Measurements from ENCODE around the gene TTC34.

Gene TTC34

DNA sequence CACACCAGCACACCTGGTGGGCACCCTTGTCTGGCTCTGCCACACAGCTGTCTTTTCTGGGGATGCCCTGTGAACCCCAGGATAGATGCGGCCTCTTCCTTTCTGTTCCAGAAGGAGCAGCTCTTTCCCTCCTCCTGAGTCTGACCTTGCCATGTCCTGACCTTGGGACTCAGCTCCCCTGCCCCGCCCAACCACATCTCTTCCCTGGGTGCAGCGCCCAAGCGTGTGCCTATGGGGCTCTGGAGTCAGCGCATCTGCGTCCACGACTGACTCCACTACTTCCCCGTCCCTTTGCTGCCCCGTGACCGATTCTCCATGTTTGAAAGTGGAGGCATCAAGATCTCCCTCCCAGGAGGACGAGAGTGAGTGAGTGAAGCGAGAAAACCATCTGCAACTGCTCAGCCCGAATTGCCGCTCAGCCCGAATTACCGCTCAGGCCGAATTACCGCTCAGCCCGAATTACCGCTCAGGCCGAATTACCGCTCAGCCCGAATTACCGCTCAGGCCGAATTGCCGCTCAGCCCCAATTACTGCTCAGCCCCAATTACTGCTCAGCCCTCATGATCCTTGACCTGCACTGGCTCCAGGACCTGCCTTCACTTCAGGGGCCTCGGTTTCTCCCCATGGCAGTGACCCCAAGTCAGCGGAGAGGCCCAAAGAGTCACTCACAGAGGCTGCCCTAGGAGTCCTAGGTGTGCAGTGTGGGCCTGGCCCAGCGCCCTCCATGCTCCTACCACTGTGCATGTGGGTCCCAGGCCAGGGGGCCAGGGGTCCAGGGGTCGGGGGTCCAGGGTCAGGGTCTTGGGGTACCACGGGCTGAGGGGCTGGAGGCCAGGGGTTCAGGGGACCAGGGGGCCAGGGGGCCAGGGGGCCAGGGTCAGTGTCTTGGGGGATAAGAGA lies 18.6 kb upstream of the TTC34 start:
- Histone ChIP-seq H2AFZ (ENCODE audit: low read length) (no peak overlapping the region), H4K20me1 (ENCODE audit: insufficient read depth, low read length) (no peaks in the 10 kb centered on the region), H3K9ac (ENCODE audit: low read length) (no peak overlapping the region), H3K27ac (ENCODE audit: low read depth, low read length, poor library complexity, severe bottlenecking) (no peak overlapping the region), H3K79me2 (ENCODE audit: insufficient read depth, low read length) (no peaks in the 10 kb centered on the region), H3K9me3 (ENCODE audit: low read length) (no peaks in the 10 kb centered on the region), H3K36me3 (ENCODE audit: insufficient read depth, low read length) (no peaks in the 10 kb centered on the region), H3K4me1 (ENCODE audit: insufficient read depth, low read length, severe bottlenecking) (no peaks in the 10 kb centered on the region), H3K9me2 (ENCODE audit: low read depth, low read length) (no peaks in the 10 kb centered on the region), H3K4me3 (ENCODE audit: low read depth, low read length, poor library complexity, severe bottlenecking) (no peak overlapping the region), H3K4me2 (ENCODE audit: low read length) (no peak overlapping the region), H3F3A (ENCODE audit: insufficient read depth, low read length) (no peaks in the 10 kb centered on the region), H3K27me3 (ENCODE audit: insufficient read depth, low read length) (no peaks in the 10 kb centered on the region)
- TF ChIP-seq, protein P1, sequence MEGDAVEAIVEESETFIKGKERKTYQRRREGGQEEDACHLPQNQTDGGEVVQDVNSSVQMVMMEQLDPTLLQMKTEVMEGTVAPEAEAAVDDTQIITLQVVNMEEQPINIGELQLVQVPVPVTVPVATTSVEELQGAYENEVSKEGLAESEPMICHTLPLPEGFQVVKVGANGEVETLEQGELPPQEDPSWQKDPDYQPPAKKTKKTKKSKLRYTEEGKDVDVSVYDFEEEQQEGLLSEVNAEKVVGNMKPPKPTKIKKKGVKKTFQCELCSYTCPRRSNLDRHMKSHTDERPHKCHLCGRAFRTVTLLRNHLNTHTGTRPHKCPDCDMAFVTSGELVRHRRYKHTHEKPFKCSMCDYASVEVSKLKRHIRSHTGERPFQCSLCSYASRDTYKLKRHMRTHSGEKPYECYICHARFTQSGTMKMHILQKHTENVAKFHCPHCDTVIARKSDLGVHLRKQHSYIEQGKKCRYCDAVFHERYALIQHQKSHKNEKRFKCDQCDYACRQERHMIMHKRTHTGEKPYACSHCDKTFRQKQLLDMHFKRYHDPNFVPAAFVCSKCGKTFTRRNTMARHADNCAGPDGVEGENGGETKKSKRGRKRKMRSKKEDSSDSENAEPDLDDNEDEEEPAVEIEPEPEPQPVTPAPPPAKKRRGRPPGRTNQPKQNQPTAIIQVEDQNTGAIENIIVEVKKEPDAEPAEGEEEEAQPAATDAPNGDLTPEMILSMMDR (IDR thresholded peaks at IDR 0.05; ENCODE audit: low read length): no peak
- no peak for TF ChIP-seq EZH2 (IDR thresholded peaks at IDR 0.05; ENCODE audit: borderline replicate concordance, low read length)

DNA sequence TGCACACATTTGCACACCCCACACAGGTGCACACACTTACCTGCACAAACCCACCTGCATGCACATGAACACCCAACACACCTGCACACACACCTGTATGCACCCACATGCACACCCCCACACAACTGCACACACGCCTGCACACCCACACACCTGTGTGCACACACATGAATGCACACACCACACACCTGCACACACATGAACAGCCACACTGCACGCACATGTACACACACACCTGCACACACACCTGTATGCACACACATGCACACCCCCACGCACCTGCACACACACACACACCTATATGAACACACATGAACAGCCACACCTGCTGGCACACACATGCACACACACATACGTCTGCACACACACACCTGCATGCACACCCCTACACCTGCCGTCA lies 17.9 kb upstream of the TTC34 start:
- Histone ChIP-seq H3F3A (ENCODE audit: insufficient read depth, low read length) (no peaks in the 10 kb centered on the region), H3K79me2 (ENCODE audit: insufficient read depth, low read length) (no peaks in the 10 kb centered on the region), H3K36me3 (ENCODE audit: insufficient read depth, low read length) (no peaks in the 10 kb centered on the region), H3K9me2 (ENCODE audit: low read depth, low read length) (no peaks in the 10 kb centered on the region), H3K4me1 (ENCODE audit: insufficient read depth, low read length, severe bottlenecking) (no peaks in the 10 kb centered on the region), H3K4me2 (ENCODE audit: low read length) (no peak overlapping the region), H3K9ac (ENCODE audit: low read length) (no peak overlapping the region), H3K4me3 (ENCODE audit: low read depth, low read length, poor library complexity, severe bottlenecking) (no peak overlapping the region), H2AFZ (ENCODE audit: low read length) (no peak overlapping the region), H3K9me3 (ENCODE audit: low read length) (no peaks in the 10 kb centered on the region), H4K20me1 (ENCODE audit: insufficient read depth, low read length) (no peaks in the 10 kb centered on the region), H3K27me3 (ENCODE audit: insufficient read depth, low read length) (no peaks in the 10 kb centered on the region), H3K27ac (ENCODE audit: low read depth, low read length, poor library complexity, severe bottlenecking) (no peak overlapping the region)
- TF ChIP-seq EZH2 (IDR thresholded peaks at IDR 0.05; ENCODE audit: borderline replicate concordance, low read length): no peak
- TF ChIP-seq, protein P1 (IDR thresholded peaks at IDR 0.05; ENCODE audit: low read length): no peak

DNA sequence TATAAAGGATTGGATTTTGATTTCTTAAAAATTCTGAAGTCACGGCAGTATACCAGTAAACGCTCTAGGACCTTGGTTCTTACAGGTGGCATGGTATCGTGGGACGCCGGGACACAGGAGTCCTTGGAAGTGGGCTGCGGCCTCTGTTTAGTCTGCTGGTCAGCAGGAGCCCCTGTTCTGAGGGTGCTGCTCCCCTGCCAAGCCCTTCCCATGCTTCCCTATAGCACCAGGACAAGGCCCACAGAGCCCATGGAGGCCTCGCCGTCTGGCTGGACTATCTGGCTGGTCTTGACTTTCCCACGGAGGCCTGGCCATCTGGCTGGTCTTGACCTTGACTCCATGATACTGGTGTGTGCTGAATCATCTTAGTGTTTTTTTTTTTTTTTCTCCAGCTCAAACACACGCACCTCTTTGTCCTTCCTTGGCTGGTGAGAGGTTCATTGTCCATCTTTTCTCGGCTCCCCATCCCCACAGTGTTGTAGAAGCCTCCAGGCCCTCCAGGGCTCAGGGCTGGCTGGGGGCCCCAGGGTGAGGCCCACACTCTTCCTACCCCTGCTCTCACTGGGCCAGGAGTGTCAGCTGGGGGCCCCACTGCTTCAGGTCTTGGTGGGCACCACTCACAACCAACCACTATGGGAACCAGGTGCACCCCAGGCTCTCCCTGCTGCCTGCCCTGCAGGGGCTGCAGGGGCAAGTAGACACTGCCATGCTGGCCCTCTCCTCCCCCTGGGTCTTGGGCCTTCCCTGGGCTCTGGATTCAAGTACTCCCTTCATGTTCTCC lies 16.5 kb upstream of the TTC34 start:
- Histone ChIP-seq H3K9ac (ENCODE audit: low read length) (no peak overlapping the region), H3K9me2 (ENCODE audit: low read depth, low read length) (no peaks in the 10 kb centered on the region), H3K27me3 (ENCODE audit: insufficient read depth, low read length) (no peaks in the 10 kb centered on the region; the same call in 1 of the 2 replicates), H4K20me1 (ENCODE audit: insufficient read depth, low read length) (no peaks in the 10 kb centered on the region), H2AFZ (ENCODE audit: low read length) (no peak overlapping the region), H3K4me3 (ENCODE audit: low read depth, low read length, poor library complexity, severe bottlenecking) (no peak overlapping the region), H3F3A (ENCODE audit: insufficient read depth, low read length) (no peaks in the 10 kb centered on the region), H3K36me3 (ENCODE audit: insufficient read depth, low read length) (no peaks in the 10 kb centered on the region), H3K79me2 (ENCODE audit: insufficient read depth, low read length) (no peaks in the 10 kb centered on the region), H3K4me2 (ENCODE audit: low read length) (no peak overlapping the region), H3K4me1 (ENCODE audit: insufficient read depth, low read length, severe bottlenecking) (no peaks in the 10 kb centered on the region), H3K9me3 (ENCODE audit: low read length) (no peaks in the 10 kb centered on the region), H3K27ac (ENCODE audit: low read depth, low read length, poor library complexity, severe bottlenecking) (no peak overlapping the region)
- TF ChIP-seq, protein P1 (IDR thresholded peaks at IDR 0.05; ENCODE audit: low read length): no peak
- no peak for TF ChIP-seq EZH2 (IDR thresholded peaks at IDR 0.05; ENCODE audit: borderline replicate concordance, low read length)
